Activated CD4-positive, alpha-beta T cell treated with anti-CD3 and anti-CD28 coated beads for 24 hours (primary cell): Measurements from ENCODE around the gene CDC14A.
A peak's percentile ranks its signal among the peaks of the same experiment; 100 is the strongest.

Experiments
- DNase-seq, 2 donors: peaks; one replicate each; pipeline ENCODE4 v3.0.0-alpha.2; 2020; ENCODE audit warnings: low read depth in 2 of 2

Gene CDC14A

DNA sequence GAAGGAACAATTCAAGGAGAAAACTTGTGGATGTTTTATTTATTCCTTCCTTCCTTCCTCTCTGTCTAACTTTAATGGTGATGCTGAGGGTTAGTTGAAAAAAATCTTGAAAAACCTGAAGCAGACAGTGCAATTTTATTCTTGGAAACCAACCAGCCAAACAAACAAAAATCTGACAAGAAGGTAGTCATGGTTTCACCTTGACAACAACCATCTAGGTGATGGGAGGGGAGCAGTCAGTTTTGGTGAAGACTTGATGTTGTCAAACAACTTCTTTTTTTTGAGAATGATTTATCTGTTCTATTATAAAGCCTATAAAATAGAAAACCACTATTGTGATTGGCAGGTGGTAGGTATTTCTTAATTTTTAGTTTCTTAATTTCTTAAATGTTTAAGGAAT lies 93.3 kb downstream of the CDC14A start:
- no peak for DNase-seq

DNA sequence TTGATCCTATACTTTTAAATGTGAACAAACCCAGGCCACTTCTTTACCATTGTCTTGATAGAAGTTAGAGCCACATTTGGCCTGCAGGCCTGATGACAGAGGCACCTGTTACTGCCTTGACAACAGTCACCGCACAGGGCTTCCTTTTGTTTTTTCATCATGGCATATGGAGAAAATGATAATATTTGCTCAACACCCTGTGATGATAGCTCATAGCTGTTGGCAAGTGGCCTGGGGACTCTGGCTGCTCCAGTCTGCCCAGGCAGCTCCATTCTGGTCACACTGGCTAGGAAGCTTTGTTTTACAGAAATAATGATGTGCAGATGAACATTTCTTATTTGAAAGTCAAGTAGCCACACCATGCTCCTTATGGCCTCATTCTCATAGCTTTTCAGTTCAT lies 96.1 kb downstream of the CDC14A start:
- no peak for DNase-seq

DNA sequence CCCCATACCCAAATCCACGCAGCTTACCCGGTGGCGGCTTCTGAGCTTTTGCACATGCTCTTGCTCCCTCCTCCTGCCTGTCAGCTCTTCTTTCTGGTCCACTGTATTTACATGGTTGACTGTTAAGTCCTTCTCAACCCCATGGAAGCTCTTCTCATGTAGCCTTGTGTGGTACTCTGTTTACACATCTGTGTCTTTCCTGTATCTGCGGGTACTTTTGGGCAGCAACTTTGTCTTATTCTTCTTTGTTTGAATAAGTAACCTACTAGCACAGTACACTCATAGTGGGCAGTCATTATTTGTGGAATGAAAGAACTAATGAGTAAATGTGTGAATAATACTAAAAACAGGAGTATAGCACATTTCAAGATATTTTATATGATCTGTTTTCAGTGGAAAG lies 97.2 kb downstream of the CDC14A start:
- DNase-seq = no peak

GRCh38 chr1:100452641-100453040 lies 100.3 kb downstream of the CDC14A start:
- DNase-seq = no peak

GRCh38 chr1:100455478-100456072 lies 103.3 kb downstream of the CDC14A start:
- DNase-seq = no peak

DNA sequence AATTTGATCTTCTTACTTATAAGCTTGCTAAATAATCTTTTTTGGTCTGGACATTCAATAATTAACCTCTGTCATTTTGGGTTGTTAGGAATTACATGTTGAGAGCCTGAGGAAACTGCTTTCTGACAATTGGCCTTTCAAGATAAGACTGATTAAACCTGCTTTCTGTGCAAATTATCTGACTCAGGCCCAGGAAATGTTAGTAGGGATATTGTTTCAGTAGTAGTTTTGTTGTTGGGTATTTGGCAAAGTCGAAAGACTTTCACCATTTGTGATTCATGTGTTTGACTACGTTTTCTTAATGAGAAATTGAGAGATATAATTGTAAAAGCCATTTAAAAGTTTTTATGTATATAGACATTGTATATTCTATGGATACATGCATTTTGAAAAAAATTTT lies 104.6 kb downstream of the CDC14A start:
- no peak for DNase-seq

DNA sequence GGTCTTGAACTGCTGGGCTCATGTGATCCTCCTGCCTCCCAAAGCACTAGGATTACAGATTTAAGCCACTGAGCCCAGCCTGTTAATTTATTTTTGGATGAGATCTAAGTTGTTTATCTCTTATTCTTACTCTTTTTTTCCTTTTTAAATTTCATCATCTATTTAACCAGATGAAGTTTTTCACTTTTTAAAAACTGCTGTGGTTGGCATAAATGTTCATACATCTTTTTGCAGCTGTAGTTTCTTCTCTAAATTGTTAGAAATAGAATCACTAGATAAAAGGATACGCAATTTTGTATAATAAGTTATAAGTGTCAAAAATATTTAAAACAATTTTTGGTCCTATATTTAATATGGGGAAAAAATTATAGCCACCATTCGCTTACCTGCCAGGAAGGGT lies 105.4 kb downstream of the CDC14A start:
- no peak for DNase-seq

- no peak for DNase-seq
Observed at GRCh38 chr1:100458661-100459357, 106.5 kb downstream of the CDC14A start.

DNA sequence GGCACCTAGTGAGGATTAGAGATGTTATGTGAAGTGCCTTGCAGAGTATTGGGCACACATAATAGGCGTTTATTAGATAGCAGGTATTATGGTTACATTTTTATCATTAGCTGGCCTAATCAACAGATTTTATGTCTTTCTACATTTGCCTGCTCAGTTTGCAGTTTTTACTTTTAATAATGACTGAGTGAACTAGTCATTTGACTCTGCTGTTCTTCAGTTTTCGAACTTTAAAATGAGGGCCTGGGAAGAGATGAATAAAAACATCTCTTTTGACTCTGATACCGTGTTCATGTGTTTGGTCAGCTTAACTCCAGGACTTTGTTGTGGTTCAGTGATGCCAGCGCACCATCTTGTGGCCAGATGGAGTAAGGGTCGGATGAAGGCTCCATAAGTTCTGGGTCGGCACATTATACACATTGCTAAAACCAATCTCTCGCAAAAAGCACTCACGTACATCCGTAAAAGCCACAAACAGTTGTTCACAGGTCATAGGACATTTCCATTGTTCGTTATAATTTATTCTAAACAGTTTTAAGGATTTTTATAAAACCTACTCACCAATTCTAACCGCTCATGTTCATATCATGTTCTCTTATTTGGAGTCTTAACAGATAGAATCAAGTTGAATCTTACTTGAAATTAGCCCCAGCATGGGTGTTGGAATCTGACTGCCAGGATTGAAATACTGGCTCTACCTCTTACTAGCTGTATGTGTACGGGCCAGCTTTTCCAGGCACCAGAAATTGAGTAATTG lies 107.2 kb downstream of the CDC14A start:
- peak; percentile 51 to 54 for DNase-seq

- no peak for DNase-seq
Observed at GRCh38 chr1:100461222-100461621, 108.9 kb downstream of the CDC14A start.

DNA sequence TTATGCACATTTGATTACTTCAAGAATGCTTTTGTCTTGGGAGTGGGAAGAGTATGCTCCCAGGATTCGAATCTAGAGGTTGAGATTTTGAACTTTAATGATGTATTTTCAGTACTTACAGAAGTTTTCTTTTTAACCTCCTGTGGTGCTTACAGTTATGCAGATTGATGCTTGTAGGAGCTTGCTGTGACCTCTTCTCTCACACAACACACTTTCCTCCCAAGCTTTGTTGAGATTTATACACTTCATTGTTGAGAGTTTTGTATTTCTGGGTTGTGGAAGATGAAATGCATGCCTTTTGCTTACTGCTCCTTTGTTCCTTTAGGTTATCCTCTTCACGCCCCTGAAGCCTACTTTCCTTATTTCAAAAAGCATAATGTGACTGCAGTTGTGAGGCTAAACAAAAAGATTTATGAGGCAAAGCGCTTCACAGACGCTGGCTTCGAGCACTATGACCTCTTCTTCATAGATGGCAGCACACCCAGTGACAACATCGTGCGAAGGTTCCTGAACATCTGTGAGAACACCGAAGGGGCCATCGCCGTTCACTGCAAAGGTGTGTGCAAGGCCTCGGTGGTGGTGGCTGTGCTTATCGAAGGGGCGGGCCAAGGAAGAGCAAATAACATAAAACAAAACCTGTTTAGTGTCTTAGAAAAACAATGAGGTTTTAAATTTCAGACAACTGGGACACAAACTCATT lies 110.2 kb downstream of the CDC14A start:
- no peak for DNase-seq

GRCh38 chr1:100463791-100464424 lies 111.6 kb downstream of the CDC14A start:
- DNase-seq = peak; percentile 38 to 42

DNA sequence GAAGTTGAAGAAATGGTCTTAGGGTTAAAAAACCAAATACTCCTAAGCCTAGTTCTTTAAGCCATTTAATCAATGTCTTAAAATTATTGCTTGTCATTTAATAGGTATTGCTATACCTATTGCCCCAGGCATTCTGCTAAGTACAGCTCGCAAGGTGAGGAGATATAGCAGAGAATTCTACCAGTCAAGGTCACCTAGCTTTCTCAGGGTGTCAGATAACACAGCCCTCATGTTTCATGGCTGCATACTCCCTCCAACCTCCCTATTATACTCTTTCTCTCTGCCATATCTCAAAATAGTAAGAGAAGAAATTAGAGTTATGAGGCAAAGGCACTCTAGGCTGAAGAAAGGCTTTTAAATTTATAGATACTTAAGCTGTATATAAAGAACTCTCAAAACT lies 117.3 kb downstream of the CDC14A start:
- no peak for DNase-seq

GRCh38 chr1:100474834-100475233 lies 122.5 kb downstream of the CDC14A start:
- no peak for DNase-seq

- DNase-seq = no peak
Observed at GRCh38 chr1:100476735-100477290, 124.5 kb downstream of the CDC14A start.

- no peak for DNase-seq
Observed at GRCh38 chr1:100478816-100479215, 126.5 kb downstream of the CDC14A start.

DNA sequence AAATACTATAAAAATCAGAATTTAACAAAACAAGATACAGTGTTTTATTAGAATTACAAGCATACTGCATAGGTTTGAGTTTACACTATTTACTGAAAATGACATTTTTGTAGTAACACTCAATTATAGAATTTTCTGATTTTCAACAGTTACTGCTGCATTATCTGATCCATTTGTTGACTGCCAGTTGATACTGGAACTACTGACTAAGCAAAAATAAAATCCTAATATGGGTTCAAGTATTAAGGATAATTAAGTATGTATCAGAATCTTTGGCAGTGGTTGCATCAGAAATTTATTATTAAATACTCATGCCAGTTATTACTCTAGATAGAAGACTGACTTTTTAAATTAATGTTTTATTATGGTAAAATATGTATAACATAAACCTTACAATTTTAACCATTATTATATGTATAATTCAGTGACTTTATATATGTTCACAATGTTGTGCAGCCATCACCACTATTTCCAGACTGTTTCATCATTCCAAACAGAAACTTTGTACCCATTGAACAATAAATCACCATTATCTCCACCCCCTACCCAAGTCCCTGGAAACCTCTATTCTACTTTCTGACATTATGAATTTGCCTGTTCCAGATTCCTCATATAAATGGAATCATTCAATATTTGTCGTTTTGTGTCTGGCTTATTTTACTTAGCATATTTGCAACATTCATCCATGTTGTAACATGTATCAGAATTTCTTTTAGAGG lies 127.5 kb downstream of the CDC14A start:
- no peak for DNase-seq

GRCh38 chr1:100481303-100481702 lies 129.0 kb downstream of the CDC14A start:
- no peak for DNase-seq

DNA sequence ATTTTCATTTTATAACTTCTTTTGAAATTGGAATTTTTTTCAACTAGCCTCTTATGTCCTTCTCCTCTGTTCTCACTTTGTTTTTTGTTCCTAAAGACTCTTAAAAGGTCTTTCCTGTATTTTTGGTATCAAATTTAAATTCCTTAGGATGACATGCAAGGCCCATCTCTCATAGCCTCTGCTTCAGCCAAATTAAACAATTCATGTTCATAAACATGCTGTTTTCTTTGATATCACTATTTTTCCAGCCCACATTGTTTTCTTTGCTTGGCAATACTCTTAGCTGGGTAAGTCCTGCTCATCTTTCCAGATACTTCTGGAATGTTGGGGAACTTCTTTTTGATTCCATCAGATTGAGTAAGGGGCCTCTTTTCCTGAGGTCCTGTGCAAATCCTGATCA lies 129.9 kb downstream of the CDC14A start:
- DNase-seq = no peak

DNA sequence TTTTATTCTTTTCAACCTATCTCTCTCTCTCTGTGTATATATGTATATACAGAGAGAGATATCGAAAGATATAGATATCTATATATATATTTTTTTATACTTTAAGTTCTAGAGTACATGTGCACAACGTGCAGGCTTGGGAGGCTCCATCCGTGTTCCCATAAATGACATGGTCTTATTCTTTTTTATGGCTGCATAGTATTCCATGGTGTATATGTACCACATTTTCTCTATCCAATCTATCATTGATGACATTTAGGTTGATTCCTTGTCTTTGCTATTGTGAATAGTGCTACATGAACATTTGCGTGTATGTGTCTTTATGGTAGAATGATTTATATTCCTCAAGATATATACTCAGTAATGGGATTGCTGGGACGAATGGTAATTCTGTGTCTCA lies 130.4 kb downstream of the CDC14A start:
- no peak for DNase-seq

- no peak for DNase-seq
Observed at GRCh38 chr1:100483230-100483629, 130.9 kb downstream of the CDC14A start.
